ENCODE measurements around the gene LMX1B.

The LMX1B gene

GRCh38 chr9:126621919-126622735 is 8.4 kb downstream of the LMX1B start:
- no peaks in the 10 kb centered on the region for H3F3A ChIP-seq (ENCODE audit: control insufficient read depth, insufficient read depth)
- H3K27ac ChIP-seq (ENCODE audit: low read depth, low read length): no peak overlapping the region
- no peaks in the 10 kb centered on the region for H4K20me1 ChIP-seq (ENCODE audit: control insufficient read depth, insufficient read depth, low read depth, low read length)
- no peaks in the 10 kb centered on the region for H3K9me2 ChIP-seq (replicated peaks; ENCODE audit: control insufficient read depth, low read length)
- H3K27me3 ChIP-seq (ENCODE audit: control insufficient read depth, low read length): peaks cover 83% of the 10 kb centered on the region
- no peaks in the 10 kb centered on the region for H3K79me2 ChIP-seq (ENCODE audit: control insufficient read depth, low read length)
- no peaks in the 10 kb centered on the region for H3K36me3 ChIP-seq (ENCODE audit: control insufficient read depth, low read length)
- 0 out of 2 replicates have a peak, but pooled peaks have one; percentile 62 for TF ChIP-seq EZH2phosphoT487 (IDR thresholded peaks at IDR 0.05; ENCODE audit: borderline replicate concordance, low read length)
- TF ChIP-seq CTCF (IDR thresholded peaks at IDR 0.05; ENCODE audit: low read depth, low read length, poor library complexity, severe bottlenecking): no peak
- no peaks in the 10 kb centered on the region for H3K9me3 ChIP-seq (ENCODE audit: control insufficient read depth, insufficient read depth, low read length)
- no peak overlapping the region for H3K4me2 ChIP-seq (ENCODE audit: low read length)
- H3K4me1 ChIP-seq (ENCODE audit: control insufficient read depth, low read length): no peaks in the 10 kb centered on the region
- no peak overlapping the region for H3K4me3 ChIP-seq (ENCODE audit: low read length)

- Histone ChIP-seq H3K36me3 (ENCODE audit: control insufficient read depth, low read length) (no peaks in the 10 kb centered on the region), H3K27me3 (ENCODE audit: control insufficient read depth, low read length) (peaks cover 81% of the 10 kb centered on the region), H3K4me3 (ENCODE audit: low read length) (no peak overlapping the region), H3K27ac (ENCODE audit: low read depth, low read length) (no peak overlapping the region), H3K4me2 (ENCODE audit: low read length) (no peak overlapping the region), H3K79me2 (ENCODE audit: control insufficient read depth, low read length) (no peaks in the 10 kb centered on the region), H3K9me3 (ENCODE audit: control insufficient read depth, insufficient read depth, low read length) (no peaks in the 10 kb centered on the region), H3F3A (ENCODE audit: control insufficient read depth, insufficient read depth) (no peaks in the 10 kb centered on the region), H4K20me1 (ENCODE audit: control insufficient read depth, insufficient read depth, low read depth, low read length) (no peaks in the 10 kb centered on the region), H3K9me2 (replicated peaks; ENCODE audit: control insufficient read depth, low read length) (no peaks in the 10 kb centered on the region), H3K4me1 (ENCODE audit: control insufficient read depth, low read length) (no peaks in the 10 kb centered on the region)
- TF ChIP-seq CTCF (IDR thresholded peaks at IDR 0.05; ENCODE audit: low read depth, low read length, poor library complexity, severe bottlenecking) (no peak), EZH2phosphoT487 (IDR thresholded peaks at IDR 0.05; ENCODE audit: borderline replicate concordance, low read length) (no peak)
Observed at GRCh38 chr9:126623314-126623666, 9.6 kb downstream of the LMX1B start.

GRCh38 chr9:126623667-126624478 is 10.1 kb downstream of the LMX1B start:
- H3K27me3 ChIP-seq (ENCODE audit: control insufficient read depth, low read length): peaks cover 76% of the 10 kb centered on the region
- no peaks in the 10 kb centered on the region for H3K9me2 ChIP-seq (replicated peaks; ENCODE audit: control insufficient read depth, low read length)
- H3K36me3 ChIP-seq (ENCODE audit: control insufficient read depth, low read length): no peaks in the 10 kb centered on the region
- H3F3A ChIP-seq (ENCODE audit: control insufficient read depth, insufficient read depth): no peaks in the 10 kb centered on the region
- H3K4me2 ChIP-seq (ENCODE audit: low read length): no peak overlapping the region
- H3K9me3 ChIP-seq (ENCODE audit: control insufficient read depth, insufficient read depth, low read length): no peaks in the 10 kb centered on the region
- no peaks in the 10 kb centered on the region for H4K20me1 ChIP-seq (ENCODE audit: control insufficient read depth, insufficient read depth, low read depth, low read length)
- TF ChIP-seq CTCF (IDR thresholded peaks at IDR 0.05; ENCODE audit: low read depth, low read length, poor library complexity, severe bottlenecking) (no peak), EZH2phosphoT487 (IDR thresholded peaks at IDR 0.05; ENCODE audit: borderline replicate concordance, low read length) (no peak)
- no peak overlapping the region for H3K27ac ChIP-seq (ENCODE audit: low read depth, low read length)
- no peaks in the 10 kb centered on the region for H3K4me1 ChIP-seq (ENCODE audit: control insufficient read depth, low read length)
- H3K79me2 ChIP-seq (ENCODE audit: control insufficient read depth, low read length): no peaks in the 10 kb centered on the region
- no peak overlapping the region for H3K4me3 ChIP-seq (ENCODE audit: low read length)
